Lower leg skin (tissue), 3 donors: ENCODE results near the gene STK16.

Experiments
- CTCF ChIP-seq, 3 donors: fragments of 450-650 bp; IDR thresholded peaks; one replicate each; pipeline ENCODE4 v1.5.1; 2016; ENCODE audit warnings: antibody characterized with exemption in 3 of 3, mild to moderate bottlenecking in 3 of 3, moderate library complexity in 2 of 3
- POLR2A ChIP-seq, 2 donors: fragments of 450-650 bp; IDR thresholded peaks; one replicate each; pipeline ENCODE4 v1.6.1; 2016 to 2017; ENCODE audit warnings: antibody characterized with exemption in 2 of 2, mild to moderate bottlenecking in 1 of 2, moderate library complexity in 1 of 2

GRCh38 chr2:219246559-219246958 is 1.3 kb downstream of the STK16 start:
- TF ChIP-seq POLR2A (IDR thresholded peaks at IDR 0.05) (no peak), CTCF (IDR thresholded peaks at IDR 0.05) (no peak)
